ES-I3 (cell line): ENCODE results near the gene TRIM28.

Source experiments
- H3K36me3 ChIP-seq: 2 replicates; pipeline ENCODE4 v1.6.1; 2013; ENCODE audit warnings: mild to moderate bottlenecking, low read length, control low read depth, moderate library complexity; ENCODE audit not compliant: insufficient read depth
- H3K4me1 ChIP-seq: 2 replicates; pipeline ENCODE4 v1.6.1; 2013; ENCODE audit warnings: mild to moderate bottlenecking, control low read depth, low read length; ENCODE audit not compliant: insufficient read depth
- H3K9ac ChIP-seq: 2 replicates; pipeline ENCODE4 v1.6.1; 2013; ENCODE audit warnings: low read depth, mild to moderate bottlenecking, low read length, moderate library complexity
- H3K9me3 ChIP-seq: 2 replicates; pipeline ENCODE4 v1.6.1; 2013; ENCODE audit warnings: mild to moderate bottlenecking, low read length, moderate library complexity; ENCODE audit not compliant: control insufficient read depth, insufficient read depth

The TRIM28 gene

DNA sequence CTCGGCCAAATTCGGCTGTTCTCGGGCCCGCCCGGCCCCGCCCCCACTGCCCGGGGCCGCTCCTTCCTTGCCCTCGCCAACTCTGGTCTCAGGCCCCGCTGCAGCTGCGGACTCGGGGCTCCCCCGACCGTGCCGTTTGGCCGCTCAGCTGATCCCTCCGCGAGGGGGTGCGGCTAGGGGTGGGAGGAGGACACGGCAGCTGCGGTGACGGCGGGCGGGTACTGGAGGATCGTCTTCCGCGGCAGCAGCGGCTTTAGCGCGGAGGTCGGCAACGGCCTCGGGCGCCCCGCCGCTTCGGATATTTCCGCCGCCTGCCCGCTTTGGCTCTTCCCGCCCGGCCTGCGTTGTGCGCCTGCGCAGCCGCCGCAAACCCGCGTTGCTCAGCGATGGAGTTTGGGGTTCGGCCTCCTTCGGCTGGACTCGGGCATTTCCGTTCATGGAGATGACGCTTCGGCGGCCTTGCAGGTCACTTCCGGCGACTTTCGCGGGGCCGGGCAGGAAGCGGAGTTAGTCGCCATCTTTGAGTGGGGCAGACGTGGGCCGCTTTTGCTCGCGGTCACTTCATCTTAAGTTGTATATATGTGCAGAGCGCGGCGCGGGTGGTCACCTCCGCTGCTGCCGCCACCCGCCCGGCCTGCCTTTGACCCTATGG, 14.9 kb downstream of the TRIM28 start:
- peaks cover 2% of the 10 kb centered on the region; the same call in 1 of the 2 replicates for H3K36me3 ChIP-seq
- peaks cover 4% of the 10 kb centered on the region; the same call in 1 of the 2 replicates for H3K4me1 ChIP-seq
- H3K9me3 ChIP-seq: no peaks in the 10 kb centered on the region
- peak overlapping the region; percentile 75 for H3K9ac ChIP-seq

DNA sequence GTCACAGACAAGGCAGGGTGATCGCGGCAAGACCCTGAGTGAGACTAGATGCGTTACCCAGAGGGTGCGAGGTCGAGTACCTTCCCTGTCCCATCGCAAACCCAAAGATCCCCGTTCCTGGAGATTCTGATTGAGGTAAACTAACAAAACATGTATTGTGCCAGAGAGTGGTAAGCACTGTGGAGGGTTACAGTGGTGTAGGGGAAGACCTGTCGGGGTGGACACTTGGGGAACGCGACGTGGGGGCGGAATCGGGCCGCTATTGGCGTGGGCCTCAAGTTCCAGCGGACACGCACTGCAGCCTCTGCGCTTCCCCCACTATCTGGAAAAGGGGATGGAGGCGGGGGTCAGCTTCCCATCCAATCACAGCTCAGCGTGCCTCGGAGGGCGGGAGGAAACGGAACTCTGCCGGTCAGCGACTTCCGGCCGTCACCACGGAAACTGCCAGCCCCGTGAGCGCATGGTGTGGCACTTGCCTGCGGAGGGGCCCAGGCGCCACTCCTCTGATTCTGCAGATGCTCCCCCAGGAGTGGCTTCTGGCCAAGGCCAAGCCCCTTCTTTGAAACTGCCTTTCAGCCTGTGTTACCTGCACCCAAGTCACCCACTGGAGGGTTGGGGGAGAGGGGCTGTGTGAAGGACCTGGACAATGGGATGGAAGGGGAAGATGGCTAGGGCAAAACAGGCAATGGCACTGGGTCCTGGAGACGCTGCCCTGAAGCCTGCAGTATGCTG, 15.6 kb downstream of the TRIM28 start:
- Histone ChIP-seq H3K4me1 (peaks cover 4% of the 10 kb centered on the region; the same call in 1 of the 2 replicates), H3K36me3 (peaks cover 2% of the 10 kb centered on the region; the same call in 1 of the 2 replicates), H3K9me3 (no peaks in the 10 kb centered on the region), H3K9ac (peak overlapping the region; percentile 75)

DNA sequence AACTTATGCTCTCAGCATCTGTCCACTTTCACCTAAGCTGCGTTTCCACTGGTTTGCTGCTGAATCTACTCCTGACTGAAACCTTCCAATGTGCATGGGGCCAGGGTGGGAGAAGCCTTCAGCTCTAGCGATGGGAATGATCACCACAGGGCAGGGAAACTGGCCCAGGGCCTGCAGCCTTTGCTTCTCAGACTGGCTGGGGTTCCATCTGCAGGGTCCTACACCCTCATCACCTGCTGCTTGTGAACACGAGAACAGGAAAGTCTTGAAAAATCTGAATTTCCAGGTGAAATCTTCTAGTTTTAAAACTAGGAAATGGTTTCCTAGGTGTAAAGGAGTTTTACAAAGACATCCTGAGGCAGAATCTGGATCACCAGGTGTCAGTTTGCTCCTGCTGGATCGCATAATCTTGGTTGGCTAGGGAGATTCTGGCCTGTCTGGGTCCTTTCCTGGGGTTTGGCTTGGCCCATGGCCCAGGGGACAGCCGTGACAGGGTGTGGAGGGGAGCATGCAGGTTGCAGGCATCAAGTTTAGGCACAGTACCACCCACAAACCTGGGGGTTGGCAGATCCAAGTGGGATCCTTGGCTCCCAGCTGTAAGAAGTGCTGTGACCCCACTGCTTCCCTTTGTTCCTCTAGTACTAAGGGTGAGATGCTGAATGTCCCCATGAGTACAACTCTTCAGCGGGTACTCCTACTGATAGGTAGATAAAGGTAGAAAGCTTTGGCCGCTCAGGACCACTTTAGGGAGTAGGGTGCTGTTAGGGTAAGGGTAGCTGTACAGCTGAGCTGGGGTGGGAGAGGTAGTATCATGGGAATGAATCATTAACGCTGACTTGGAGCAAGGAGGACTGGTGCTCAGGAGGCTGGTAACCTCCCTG, 16.4 kb downstream of the TRIM28 start:
- Histone ChIP-seq H3K9me3 (no peaks in the 10 kb centered on the region), H3K9ac (peak overlapping the region; percentile 75), H3K4me1 (peaks cover 4% of the 10 kb centered on the region; the same call in 1 of the 2 replicates), H3K36me3 (peaks cover 2% of the 10 kb centered on the region; the same call in 1 of the 2 replicates)

DNA sequence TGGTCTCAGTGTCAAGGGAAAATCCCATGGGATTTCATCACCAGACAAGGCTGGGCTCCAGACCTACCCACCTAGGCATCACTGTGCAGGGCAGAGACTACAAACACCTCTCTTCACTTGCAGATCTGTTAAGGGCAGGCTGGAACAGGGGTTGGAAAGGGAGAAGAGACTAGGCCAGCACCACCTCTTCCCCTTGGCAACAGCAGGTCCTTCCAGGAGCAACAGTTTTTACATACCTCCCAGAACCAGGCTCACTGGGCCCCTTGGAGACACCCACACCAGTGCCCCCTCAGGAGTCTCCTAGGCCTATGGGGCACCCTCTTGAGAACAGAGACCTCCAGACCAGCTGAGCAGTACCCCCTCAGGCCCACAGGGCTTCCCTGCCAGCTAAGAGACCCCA, 17.1 kb downstream of the TRIM28 start:
- H3K9ac ChIP-seq: no peak overlapping the region
- peaks cover 4% of the 10 kb centered on the region; the same call in 1 of the 2 replicates for H3K4me1 ChIP-seq
- H3K9me3 ChIP-seq: no peaks in the 10 kb centered on the region
- H3K36me3 ChIP-seq: peaks cover 2% of the 10 kb centered on the region; the same call in 1 of the 2 replicates

DNA sequence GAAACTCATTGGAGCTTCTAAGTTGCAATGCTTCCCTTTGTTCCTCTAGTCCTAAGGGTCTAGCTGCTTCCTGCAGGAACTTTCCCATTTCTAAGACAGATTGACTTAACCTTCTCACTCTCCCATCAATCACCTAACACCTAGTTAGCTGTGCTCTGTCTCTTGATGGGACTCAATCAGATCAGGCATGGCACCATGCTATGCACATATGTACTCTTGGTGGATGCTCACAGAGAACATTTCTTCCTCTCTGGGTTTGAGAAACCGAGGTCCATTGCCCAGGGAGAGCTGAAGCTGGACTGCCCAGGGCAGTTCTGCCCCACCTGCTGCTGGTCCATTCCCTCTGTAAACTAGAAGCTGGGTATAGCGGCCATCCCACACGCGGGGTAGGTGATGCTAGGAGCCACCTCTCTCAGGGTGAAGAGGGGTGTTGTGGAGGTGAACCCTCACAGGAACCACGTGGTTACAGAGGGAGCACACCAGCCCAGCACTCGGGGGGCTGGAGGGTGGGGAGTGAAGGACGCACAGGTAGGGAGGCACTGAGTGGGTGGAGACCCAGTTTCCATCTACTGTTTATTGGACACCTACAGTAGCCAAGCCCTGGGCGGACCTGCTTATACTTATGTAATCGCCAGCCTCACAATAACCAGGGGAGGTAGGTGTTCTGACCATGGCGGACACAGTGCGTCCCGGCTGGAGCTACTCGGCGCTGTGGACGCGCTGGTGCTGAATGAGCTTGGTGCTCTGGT, 17.7 kb downstream of the TRIM28 start:
- no peak overlapping the region for H3K9ac ChIP-seq
- H3K36me3 ChIP-seq: no peaks in the 10 kb centered on the region; the same call in 1 of the 2 replicates
- peaks cover 4% of the 10 kb centered on the region; the same call in 1 of the 2 replicates for H3K4me1 ChIP-seq
- H3K9me3 ChIP-seq: no peaks in the 10 kb centered on the region

DNA sequence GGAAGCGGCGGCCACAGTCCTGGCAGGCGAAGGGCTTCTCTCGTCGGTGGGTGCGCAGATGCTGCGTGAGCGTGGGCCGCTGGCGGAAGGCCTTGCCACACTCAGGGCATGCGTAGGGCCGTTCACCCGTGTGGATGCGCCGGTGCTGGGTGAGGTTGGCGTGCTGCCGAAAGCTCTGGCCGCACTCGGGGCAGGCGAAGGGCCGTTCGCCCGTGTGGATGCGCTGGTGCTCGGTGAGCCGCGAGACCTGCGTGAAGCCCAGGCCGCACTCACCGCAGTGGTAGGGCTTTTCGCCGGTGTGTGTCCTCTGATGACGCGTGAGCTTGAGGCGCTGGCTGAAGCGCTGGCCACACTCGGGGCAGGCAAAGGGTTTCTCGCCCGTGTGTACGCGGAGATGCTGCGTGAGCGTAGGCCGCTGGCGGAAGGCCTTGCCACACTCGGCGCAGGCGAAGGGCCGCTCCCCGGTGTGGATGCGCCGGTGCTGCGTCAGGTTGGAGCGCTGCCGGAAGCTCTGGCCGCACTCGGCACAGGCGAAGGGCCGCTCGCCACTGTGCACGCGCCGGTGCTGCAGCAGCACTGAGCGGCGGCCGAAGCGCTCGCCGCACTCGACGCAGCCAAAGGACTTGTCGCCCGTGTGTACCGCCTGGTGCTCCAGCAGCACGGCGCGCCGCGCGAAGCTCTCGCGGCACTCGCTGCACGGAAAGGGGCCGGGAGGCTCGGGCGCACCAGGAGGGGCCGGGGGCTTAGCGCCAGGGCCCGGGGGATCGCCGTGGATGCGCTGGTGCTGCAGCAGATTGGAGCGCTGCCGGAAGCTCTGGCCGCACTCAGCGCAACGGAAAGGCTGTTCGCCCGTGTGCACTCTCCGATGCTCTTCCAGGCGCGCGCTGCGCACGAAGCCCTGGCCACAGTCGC, 18.5 kb downstream of the TRIM28 start:
- Histone ChIP-seq H3K4me1 (peaks cover 4% of the 10 kb centered on the region; the same call in 1 of the 2 replicates), H3K9ac (no peak overlapping the region), H3K9me3 (no peaks in the 10 kb centered on the region), H3K36me3 (no peaks in the 10 kb centered on the region)

DNA sequence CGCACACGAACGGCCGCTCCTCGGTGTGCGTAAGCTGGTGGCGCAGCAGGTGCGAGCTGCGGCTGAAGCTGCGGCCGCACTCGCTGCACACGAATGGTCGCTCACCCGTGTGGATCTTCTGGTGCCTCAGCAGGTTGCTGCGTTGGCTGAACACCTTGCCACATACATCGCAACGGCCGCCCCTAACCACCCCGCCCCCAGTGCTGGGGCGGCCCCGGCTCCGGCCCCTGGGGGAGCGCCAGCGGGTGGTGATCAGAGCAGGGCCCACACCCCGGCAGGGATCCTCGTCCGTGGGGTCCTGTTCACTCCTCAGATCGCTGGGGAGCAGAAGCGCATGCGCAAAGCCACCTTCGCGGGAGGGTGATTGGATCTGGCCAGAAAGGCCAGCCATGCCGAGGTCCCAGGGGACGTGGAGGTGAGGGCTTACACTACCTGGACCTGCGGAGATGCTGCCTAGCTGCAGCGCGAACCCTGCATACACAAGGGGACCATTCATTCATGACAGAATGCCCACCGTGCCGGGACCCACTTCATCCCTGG, 19.2 kb downstream of the TRIM28 start:
- H3K9ac ChIP-seq: no peak overlapping the region
- H3K9me3 ChIP-seq: no peaks in the 10 kb centered on the region
- no peaks in the 10 kb centered on the region for H3K36me3 ChIP-seq
- peaks cover 4% of the 10 kb centered on the region; the same call in 1 of the 2 replicates for H3K4me1 ChIP-seq

DNA sequence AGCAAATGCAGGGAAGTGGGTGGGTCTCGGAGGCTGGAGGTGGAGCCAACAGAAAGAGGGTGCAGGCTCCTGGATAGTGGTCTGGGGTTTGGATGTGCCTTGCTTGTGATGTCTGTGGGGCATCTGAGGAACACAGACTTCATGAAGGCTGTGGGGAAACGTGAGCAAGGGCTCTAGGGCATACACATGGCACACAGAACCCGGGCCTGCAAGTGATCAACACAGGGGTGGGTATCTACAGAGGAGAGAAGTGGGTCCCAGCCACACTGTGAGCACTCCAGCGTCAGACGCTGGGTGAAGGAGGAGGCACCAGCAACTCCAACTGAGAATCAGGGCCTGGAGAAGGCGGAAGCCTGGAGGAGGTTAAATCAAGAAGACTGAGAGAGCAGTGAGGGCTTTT, 20.0 kb downstream of the TRIM28 start:
- H3K9ac ChIP-seq: no peak overlapping the region
- H3K4me1 ChIP-seq: peaks cover 4% of the 10 kb centered on the region; the same call in 1 of the 2 replicates
- no peaks in the 10 kb centered on the region for H3K9me3 ChIP-seq
- no peaks in the 10 kb centered on the region; the same call in 1 of the 2 replicates for H3K36me3 ChIP-seq

DNA sequence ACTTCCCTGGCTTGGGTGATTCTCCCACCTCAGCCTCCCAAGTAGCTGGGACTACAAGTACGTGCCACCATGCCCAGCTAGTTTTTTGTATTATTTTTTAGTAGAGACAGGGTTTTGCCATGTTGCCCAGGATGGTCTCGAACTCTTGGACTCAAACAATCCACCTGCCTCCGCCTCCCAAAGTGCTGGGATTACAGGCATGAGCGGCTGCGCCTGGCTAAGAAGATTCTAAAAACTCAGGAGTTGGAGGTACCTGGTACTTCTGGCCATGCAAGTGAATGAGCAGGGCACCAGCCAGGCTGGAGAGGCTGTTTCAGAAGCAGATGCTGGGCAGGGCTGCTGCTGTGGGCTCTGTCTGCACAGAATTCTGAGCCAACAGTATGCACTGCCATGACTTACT, 23.1 kb downstream of the TRIM28 start:
- H3K36me3 ChIP-seq: no peaks in the 10 kb centered on the region; the same call in 1 of the 2 replicates
- H3K9me3 ChIP-seq: no peaks in the 10 kb centered on the region
- H3K9ac ChIP-seq: no peak overlapping the region
- peaks cover 3% of the 10 kb centered on the region; the same call in 1 of the 2 replicates for H3K4me1 ChIP-seq

DNA sequence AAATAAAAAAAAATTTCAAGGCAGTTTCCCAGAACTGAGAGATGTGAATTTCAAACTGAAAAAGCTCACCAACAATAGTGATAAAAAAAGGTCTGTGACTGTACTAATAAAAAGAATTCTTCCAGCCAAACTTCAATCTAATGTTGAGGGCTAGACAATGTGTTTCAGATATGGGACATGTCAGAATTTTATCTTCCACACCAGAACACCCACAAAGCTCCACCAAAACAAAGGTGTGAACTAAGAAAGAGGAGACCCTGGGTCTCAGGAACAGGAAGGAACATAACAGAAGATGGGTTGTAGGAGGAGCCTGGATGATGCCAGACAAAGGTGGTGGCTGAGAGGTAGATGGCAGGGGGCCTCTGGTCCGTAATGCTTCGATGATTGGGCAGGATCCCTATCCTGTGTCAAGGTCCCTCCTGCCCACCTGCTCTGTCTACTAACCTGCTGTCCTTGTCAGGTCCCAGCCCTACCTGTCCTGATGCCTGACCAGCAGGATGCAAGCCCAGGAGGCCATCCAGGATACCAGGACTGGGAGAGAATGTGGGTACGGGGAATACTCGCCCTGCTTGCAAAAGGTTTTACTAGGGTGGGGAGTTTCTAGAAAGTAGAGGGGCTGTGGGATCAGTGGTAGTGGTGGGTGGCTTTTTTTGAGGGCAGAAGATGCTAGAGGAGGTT, 24.7 kb downstream of the TRIM28 start:
- Histone ChIP-seq H3K9ac (no peak overlapping the region), H3K9me3 (no peaks in the 10 kb centered on the region), H3K36me3 (no peaks in the 10 kb centered on the region; the same call in 1 of the 2 replicates), H3K4me1 (peaks cover 4% of the 10 kb centered on the region; the same call in 1 of the 2 replicates)

DNA sequence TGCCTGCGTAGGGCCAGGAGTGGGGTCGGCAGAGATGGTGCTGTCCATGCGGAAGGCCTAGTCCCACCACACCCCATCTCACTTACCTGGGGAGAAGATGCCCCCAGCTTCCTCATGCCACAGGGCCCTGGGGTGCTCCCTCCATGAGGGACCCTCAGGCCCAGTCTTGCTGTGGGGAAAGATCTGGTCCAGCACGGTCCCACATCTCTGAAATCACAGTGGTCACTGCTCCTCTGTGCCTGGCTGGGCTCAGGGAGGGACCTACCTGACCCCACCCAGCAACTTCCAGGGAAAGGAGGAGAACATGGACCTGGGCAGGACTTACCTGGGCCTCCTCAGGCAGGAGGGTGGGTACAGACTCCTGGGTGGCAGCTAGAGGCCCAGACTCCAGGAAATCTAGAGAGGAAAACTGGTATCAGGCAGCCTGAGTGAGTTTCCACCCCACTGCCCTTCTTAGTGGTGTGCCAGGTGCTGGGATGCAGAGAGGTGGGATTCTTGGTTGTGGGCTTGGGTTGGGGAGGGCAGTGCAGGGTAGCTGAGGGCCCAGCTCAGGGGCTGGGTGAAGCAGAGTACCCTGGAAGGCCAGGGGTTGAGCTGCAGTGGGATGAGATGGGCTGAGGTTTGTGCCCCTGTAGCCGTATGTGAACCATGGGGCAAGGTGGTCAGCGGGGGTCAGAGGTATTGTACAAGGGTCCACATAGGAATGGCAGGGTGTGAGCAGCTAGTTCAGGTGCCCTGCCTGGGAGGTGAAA, 25.5 kb downstream of the TRIM28 start:
- no peak overlapping the region for H3K9ac ChIP-seq
- no peaks in the 10 kb centered on the region; the same call in 1 of the 2 replicates for H3K36me3 ChIP-seq
- no peaks in the 10 kb centered on the region for H3K9me3 ChIP-seq
- peaks cover 7% of the 10 kb centered on the region for H3K4me1 ChIP-seq
